ENCODE measurements around the gene NAPB.

NAPB gene

GRCh38 chr20:23404196-23404595 lies 17.1 kb downstream of the NAPB start:
- no peak for DNase-seq

DNA sequence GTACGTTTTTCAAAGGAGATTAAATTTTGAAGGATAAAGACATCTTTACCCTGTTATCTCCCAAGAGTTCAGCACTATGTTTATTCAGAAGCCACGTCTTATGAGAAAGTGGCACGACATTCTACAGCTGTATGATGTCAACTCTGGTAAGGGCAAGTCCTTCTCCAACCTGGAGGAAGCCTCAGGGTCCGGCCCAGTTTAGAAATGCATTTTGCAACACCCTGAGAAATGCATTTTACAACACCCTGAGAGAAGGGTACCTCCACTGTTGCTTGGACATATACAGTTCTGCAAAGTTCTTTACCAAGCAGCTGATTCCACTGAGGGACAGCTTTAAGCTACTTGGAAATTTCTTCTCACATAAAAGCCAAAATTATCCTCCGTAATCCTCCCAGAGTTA lies 17.5 kb downstream of the NAPB start:
- DNase-seq: peak in 2 of 4 experiments; percentile 14 to 24

DNA sequence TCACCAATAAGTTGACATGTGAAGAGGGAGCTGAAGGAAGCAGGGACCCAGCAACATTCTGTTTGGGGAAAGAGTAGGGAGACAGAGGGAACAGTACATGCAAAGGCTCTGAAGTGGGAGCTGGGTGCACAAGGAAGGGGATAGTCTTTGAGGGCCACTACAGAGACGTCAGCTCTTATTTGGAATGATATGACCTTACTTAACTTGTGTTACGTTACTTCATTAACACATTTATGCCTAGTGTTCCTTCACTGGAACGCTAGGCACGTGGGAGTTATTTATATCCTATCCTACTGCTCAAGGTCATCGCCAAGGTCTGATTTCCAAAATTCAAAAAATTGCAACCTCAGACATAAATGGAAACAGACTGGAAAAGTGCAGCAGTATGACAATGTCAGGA lies 20.2 kb downstream of the NAPB start:
- DNase-seq: no peak

DNA sequence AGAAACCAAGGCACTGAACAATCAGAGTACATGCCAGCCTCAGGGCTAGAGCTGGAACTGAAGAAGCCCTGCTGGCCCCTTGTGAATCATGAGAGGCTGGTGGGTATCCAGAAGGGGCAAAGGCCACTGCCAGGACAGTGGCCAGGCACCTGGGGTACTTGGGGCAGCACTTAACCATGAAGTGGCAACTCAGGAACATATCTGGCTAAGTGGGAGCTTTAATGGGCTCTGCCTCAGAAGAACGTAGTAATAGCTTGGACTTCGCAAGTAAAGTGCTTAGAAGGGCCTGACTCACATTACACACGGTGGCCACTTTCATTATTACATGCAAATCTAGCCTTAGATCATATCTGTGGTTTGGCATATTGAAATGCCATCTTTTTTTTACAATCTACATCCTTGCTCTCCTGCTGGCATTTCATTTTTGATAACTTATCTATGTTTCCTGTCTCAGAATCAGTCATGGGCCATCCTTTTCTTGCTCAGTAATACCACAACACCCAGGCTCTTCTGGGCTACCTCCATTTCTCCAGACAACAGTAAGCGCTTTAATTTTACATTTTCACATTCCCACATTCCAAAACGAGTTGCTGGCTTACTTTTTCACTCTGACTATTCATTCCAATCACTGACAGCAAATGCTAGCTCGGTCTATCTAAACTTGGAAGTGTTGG lies 21.6 kb downstream of the NAPB start:
- no peak for DNase-seq

GRCh38 chr20:23397961-23398360 lies 23.3 kb downstream of the NAPB start:
- peak; percentile 57 to 81 (median 77) for DNase-seq

- DNase-seq: no peak
Observed at GRCh38 chr20:23396950-23397627, 24.2 kb downstream of the NAPB start.

DNA sequence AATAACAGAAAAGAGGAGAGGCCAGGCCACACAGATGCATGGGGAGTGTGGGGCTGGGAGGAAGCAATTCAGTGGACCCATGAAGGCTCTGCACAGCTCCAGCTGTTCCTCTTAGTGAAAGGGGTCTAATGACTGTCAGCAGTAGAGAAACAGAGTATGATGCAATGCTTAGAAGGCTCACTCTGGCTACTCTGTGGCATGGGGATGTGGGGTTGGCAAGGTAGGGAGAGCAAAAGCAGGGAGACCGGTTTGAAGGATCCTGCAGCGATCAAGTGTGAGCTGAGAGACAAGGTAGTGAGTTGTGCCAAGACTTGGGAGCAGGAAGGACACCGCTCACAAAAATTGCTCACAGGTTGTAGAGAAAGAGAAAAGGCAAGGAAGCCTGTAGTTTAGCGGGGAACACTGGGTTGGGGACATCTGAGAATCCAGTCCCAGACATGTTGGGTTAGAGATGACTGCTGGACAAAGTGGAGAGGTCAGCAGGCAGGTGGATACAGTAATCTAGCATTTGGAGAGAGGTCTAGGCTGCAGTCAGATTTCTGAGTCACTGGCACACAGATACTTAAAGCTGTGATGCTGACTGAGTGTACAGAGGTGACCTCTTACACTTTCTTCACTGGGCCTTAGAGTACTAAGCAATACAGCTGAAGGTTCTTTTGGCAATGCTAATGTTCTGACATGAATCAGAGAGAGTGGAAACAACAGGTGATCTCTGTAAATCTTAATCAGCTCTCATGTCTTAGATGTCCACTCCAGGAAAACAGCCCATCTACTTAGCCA lies 27.1 kb downstream of the NAPB start:
- DNase-seq: no peak

DNA sequence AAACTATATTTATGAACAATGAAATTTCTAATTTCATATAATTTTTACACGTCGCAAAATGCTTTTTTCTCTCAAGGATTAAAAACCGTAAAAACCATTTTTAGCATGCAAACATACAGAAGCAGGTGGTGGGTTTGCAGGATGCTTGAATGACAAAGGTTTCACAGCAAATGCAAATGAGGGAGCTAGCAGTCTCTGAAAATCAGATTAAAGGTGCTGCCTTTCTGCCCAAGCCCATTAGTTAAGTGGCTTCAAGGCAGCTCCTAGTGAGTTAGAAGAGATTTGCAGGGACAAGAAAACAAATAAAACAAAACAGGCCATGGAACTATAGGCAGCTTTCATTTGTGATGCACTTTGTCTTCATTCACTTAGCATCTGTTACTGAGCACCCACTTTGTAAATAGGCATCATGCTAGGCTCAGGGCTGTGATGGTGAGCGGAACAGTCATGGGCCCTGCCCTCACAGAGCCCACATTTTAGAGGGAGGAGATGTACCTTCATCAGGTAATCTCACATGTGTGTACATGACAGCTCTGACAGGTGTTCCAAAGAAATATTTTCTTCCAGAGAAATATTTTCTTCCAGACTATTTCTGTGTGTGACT lies 29.5 kb downstream of the NAPB start:
- DNase-seq: no peak

DNA sequence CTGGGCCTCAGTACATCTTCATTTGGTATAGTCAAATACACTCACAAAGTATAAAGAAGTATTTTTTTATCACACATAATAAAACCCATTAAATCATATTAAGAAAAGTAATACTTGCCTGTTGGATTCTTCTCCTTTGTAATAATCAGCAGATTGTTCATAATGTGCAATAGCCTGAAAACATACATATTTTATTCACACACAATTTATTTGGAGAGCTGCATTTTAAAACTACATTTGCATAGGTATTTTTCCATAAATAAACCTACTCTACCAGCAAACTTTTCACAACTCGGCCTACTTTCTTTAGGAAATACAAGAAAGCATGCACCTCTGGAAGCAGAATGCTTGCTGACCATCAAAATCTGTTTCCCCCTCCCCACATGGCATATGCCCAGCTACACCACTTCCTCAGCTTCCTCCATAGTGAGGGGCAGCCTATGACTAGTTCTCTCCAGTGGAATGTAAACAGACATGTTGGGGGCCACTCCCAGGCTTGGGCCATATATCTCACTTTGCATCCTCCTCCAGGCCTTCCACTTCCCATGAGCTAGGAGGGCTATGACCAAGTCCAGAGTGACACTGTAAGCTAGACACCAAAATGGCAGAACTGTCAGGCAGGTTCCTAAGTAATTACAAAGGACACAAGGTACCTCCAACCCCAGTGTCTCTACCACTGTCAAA lies 31.1 kb downstream of the NAPB start:
- no peak for DNase-seq

GRCh38 chr20:23387118-23387443 lies 34.2 kb downstream of the NAPB start:
- DNase-seq: no peak

- DNase-seq: no peak
Observed at GRCh38 chr20:23386304-23387117, 34.8 kb downstream of the NAPB start.

GRCh38 chr20:23381876-23382275 lies 39.4 kb downstream of the NAPB start:
- DNase-seq: no peak

GRCh38 chr20:23379772-23380171 lies 41.5 kb downstream of the NAPB start:
- DNase-seq: no peak

- DNase-seq: no peak
Observed at GRCh38 chr20:23375827-23376226, 45.5 kb downstream of the NAPB start.

GRCh38 chr20:23374441-23374840 lies 46.8 kb downstream of the NAPB start:
- DNase-seq: no peak

- DNase-seq: peak; percentile 32 to 80 (median 57)
Observed at GRCh38 chr20:23371496-23371895, 49.8 kb downstream of the NAPB start.

GRCh38 chr20:23370873-23371272 lies 50.4 kb downstream of the NAPB start:
- DNase-seq: no peak

GRCh38 chr20:23370274-23370673 lies 51.0 kb downstream of the NAPB start:
- no peak for DNase-seq

DNA sequence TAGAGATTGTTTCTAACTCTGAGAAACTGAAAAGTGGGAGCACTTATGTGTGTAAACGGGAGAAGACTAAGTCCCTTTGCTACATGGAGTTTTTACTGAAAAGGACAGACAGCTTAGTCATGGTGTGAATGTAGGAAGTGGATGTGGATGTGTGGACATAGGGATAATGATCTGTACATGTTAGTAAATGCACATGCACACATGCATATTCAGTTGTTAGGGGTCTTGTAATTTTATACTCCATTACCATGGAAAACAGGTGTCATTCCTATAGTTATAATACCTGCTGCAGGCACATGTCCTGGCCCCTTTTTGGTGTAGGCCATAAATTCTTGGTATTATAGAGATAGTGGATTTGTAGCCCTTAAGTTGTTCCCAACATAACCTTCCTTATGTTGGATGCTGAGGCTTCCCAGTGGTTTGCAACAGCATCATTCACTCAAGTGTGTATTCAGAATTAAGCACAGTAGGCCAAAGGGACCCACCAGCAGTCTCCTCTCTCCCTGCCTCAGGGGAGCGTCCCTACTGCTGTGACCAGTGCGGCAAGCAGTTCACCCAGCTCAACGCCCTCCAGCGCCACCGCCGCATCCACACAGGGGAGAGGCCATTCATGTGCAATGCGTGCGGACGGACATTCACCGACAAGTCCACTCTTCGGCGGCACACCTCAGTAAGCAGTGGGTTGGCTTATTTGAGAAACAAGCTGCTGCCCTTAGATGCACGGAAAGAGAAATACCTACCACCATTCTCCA lies 52.0 kb downstream of the NAPB start:
- peak in 1 of 4 experiments; percentile 21 for DNase-seq

- DNase-seq: peak in 2 of 4 experiments; percentile 17 to 30
Observed at GRCh38 chr20:23368316-23369071, 52.8 kb downstream of the NAPB start.

All from suppressor macrophage (primary cell).